ENCODE results near the gene PRKCE. TPM values are rescaled to one million over a fixed set of nuclear protein-coding genes. Genes with fewer than 3 reads are reported as not detected.

PRKCE gene
- total RNA-seq, 1 experiment from 2014 or later, result 4.4 TPM

DNA sequence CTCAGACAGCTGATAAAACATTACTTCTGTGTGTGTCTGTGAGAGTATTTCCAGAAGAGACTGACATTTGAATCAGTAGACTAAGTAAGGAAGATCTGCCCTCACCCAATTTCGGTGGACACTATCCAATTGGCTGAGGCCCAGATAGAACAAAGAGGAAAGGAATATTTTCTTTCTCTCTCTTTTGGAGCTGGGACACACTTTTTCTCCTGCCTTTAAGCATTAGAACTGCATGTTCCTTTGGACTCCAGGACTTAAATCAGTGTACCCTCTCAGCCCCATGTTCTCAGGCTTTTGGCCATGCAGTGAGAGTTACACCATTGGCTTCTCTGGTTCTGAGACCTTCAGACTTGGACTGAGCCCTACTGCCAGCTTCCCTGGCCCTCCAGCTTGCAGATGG, 37.1 kb upstream of the PRKCE start:
- H3K9me3 Mint-ChIP-seq (ENCODE audit: unreplicated experiment), result no peaks in the 10 kb centered on the region
- POLR2A ChIA-PET, result no interaction called here
- H3K27me3 ChIP-seq (replicated peaks; ENCODE audit: control insufficient read depth, insufficient read depth, low read length), result no peaks in the 10 kb centered on the region
- no TSS peak for BruUV-seq (replicated peaks)
- H3K27me3 Mint-ChIP-seq (ENCODE audit: insufficient read depth, unreplicated experiment), result no peaks in the 10 kb centered on the region
- intact Hi-C loops (cut with micrococcal nuclease; ENCODE audit: unreplicated experiment), result loop anchor here (10.0 kb wide), 1 partner anchor 680 kb away; the partner anchor contains the start of gene EPAS1
- no peaks in the 10 kb centered on the region for H3K9me3 ChIP-seq
- H3K4me3 Mint-ChIP-seq (ENCODE audit: unreplicated experiment), result no peak overlapping the region
- H3K4me3 ChIP-seq (ENCODE audit: low read depth, low read length), result no peak overlapping the region
- H3K4me1 ChIP-seq, result peaks cover 37% of the 10 kb centered on the region
- H3K36me3 Mint-ChIP-seq (ENCODE audit: insufficient read depth, unreplicated experiment), result no peaks in the 10 kb centered on the region
- H3K4me1 Mint-ChIP-seq (ENCODE audit: low read depth, unreplicated experiment), result peaks cover 32% of the 10 kb centered on the region
- H3K36me3 ChIP-seq (ENCODE audit: control insufficient read depth, insufficient read depth, low read length), result no peaks in the 10 kb centered on the region
- TF ChIP-seq, protein P1, sequence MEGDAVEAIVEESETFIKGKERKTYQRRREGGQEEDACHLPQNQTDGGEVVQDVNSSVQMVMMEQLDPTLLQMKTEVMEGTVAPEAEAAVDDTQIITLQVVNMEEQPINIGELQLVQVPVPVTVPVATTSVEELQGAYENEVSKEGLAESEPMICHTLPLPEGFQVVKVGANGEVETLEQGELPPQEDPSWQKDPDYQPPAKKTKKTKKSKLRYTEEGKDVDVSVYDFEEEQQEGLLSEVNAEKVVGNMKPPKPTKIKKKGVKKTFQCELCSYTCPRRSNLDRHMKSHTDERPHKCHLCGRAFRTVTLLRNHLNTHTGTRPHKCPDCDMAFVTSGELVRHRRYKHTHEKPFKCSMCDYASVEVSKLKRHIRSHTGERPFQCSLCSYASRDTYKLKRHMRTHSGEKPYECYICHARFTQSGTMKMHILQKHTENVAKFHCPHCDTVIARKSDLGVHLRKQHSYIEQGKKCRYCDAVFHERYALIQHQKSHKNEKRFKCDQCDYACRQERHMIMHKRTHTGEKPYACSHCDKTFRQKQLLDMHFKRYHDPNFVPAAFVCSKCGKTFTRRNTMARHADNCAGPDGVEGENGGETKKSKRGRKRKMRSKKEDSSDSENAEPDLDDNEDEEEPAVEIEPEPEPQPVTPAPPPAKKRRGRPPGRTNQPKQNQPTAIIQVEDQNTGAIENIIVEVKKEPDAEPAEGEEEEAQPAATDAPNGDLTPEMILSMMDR (IDR thresholded peaks at IDR 0.05; ENCODE audit: insufficient read depth in 1 of 2, low read depth in 1 of 2, low read length in 1 of 2, severe bottlenecking in 1 of 2, unreplicated experiment in 1 of 2), result no peak
- no peak overlapping the region for H3K27ac Mint-ChIP-seq (ENCODE audit: unreplicated experiment)
- DNase-seq, result no peak
- CTCF ChIA-PET, result no interaction called here

DNA sequence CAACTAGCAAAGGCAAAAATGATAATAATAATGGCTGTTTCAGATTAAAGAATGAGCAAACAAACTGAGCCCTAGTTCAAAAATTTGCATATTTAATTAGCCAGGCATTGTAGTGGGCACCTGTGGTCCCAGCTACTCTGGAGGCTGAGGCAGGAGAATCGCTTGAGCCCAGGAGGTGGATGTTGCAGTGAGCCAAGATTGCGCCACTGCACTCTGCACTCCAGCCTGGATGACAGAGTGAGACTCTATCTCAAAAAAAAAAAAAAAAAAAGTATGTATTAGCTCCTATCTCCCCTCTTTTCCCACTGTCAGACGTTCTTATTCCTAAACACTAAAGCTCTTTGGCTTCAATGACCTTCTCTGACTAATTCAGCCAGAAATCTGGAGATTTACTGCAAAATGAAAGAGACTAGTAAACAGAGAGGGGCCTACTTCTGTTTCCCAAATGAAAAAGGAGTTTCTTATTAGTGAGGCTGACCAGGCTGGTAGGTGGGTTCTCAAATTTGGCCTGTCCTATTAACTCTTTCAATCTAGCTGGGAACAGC, 36.5 kb upstream of the PRKCE start:
- intact Hi-C loops (cut with micrococcal nuclease; ENCODE audit: unreplicated experiment), result loop anchor here (10.0 kb wide), 1 partner anchor 680 kb away; the partner anchor contains the start of gene EPAS1
- Mint-ChIP-seq H3K4me3 (ENCODE audit: unreplicated experiment) (no peak overlapping the region), H3K27me3 (ENCODE audit: insufficient read depth, unreplicated experiment) (no peaks in the 10 kb centered on the region), H3K27ac (ENCODE audit: unreplicated experiment) (no peak overlapping the region), H3K36me3 (ENCODE audit: insufficient read depth, unreplicated experiment) (no peaks in the 10 kb centered on the region), H3K4me1 (ENCODE audit: low read depth, unreplicated experiment) (peaks cover 26% of the 10 kb centered on the region), H3K9me3 (ENCODE audit: unreplicated experiment) (no peaks in the 10 kb centered on the region)
- no peaks in the 10 kb centered on the region for H3K9me3 ChIP-seq
- POLR2A ChIA-PET, result no interaction called here
- BruUV-seq (replicated peaks), result no TSS peak
- TF ChIP-seq, protein P1 (IDR thresholded peaks at IDR 0.05; ENCODE audit: insufficient read depth in 1 of 2, low read depth in 1 of 2, low read length in 1 of 2, severe bottlenecking in 1 of 2, unreplicated experiment in 1 of 2), result no peak
- CTCF ChIA-PET, result interaction anchor here (0.6 to 0.7 kb wide), 2 partner anchors 30 to 161 kb away, joined by 3 to 4 read pairs; no protein-coding TSS in a partner anchor
- no peak for DNase-seq
- no peaks in the 10 kb centered on the region for H3K27me3 ChIP-seq (replicated peaks; ENCODE audit: control insufficient read depth, insufficient read depth, low read length)
- no peak overlapping the region for H3K4me3 ChIP-seq (ENCODE audit: low read depth, low read length)
- no peaks in the 10 kb centered on the region for H3K36me3 ChIP-seq (ENCODE audit: control insufficient read depth, insufficient read depth, low read length)
- peaks cover 35% of the 10 kb centered on the region for H3K4me1 ChIP-seq

DNA sequence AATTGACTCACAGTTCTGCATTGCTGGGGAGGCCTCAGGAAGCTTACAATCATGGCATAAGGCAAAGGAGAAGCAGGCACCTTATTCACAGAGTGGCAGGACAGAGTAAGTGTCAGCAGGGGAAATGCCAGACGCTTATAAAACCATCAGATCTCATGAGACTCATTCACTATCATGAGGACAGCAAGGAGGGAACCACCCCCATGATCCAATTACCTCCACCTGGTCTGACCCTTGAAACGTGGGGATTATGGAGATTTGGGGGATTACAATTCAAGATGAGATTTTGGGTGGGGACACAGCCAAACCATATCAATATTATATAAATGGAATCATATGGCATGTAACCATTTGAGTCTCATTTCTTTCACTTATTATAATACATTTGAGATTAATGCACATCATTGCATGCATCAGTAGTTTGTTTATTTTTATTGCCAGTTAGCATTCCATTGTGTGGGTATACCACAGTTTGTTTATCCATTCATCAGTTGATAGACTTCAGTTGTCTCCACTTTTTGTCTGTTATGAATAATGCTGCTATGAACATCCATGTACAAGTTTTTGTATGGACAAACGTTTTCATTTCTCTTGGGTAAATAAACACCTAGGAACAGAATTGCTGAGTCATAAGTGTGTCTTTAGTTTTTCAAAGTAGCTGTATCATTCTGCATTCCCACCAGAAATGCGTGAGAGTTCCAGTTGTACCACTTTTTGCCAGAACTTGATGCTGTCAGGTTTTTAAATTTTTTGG, 34.6 kb upstream of the PRKCE start:
- Histone ChIP-seq H3K4me3 (ENCODE audit: low read depth, low read length) (no peak overlapping the region), H3K9me3 (no peaks in the 10 kb centered on the region), H3K4me1 (peaks cover 29% of the 10 kb centered on the region), H3K27me3 (replicated peaks; ENCODE audit: control insufficient read depth, insufficient read depth, low read length) (no peaks in the 10 kb centered on the region), H3K36me3 (ENCODE audit: control insufficient read depth, insufficient read depth, low read length) (no peaks in the 10 kb centered on the region)
- no peaks in the 10 kb centered on the region for H3K36me3 Mint-ChIP-seq (ENCODE audit: insufficient read depth, unreplicated experiment)
- H3K27ac Mint-ChIP-seq (ENCODE audit: unreplicated experiment), result no peak overlapping the region
- no peaks in the 10 kb centered on the region for H3K9me3 Mint-ChIP-seq (ENCODE audit: unreplicated experiment)
- intact Hi-C loops (cut with micrococcal nuclease; ENCODE audit: unreplicated experiment), result loop anchor here (10.0 kb wide), 1 partner anchor 678 kb away; the partner anchor contains the start of gene EPAS1
- DNase-seq, result no peak
- H3K4me1 Mint-ChIP-seq (ENCODE audit: low read depth, unreplicated experiment), result peaks cover 19% of the 10 kb centered on the region
- POLR2A ChIA-PET, result no interaction called here
- no peak overlapping the region for H3K4me3 Mint-ChIP-seq (ENCODE audit: unreplicated experiment)
- H3K27me3 Mint-ChIP-seq (ENCODE audit: insufficient read depth, unreplicated experiment), result no peaks in the 10 kb centered on the region
- TF ChIP-seq, protein P1 (IDR thresholded peaks at IDR 0.05; ENCODE audit: insufficient read depth in 1 of 2, low read depth in 1 of 2, low read length in 1 of 2, severe bottlenecking in 1 of 2, unreplicated experiment in 1 of 2), result no peak
- CTCF ChIA-PET, result interaction anchor here (0.6 kb wide), 1 partner anchor 301 kb away, joined by 3 read pairs; no protein-coding TSS in a partner anchor
- no TSS peak for BruUV-seq (replicated peaks)

All from Caco-2 (cell line).